ENCODE results near the gene CPZ.

CPZ gene

DNA sequence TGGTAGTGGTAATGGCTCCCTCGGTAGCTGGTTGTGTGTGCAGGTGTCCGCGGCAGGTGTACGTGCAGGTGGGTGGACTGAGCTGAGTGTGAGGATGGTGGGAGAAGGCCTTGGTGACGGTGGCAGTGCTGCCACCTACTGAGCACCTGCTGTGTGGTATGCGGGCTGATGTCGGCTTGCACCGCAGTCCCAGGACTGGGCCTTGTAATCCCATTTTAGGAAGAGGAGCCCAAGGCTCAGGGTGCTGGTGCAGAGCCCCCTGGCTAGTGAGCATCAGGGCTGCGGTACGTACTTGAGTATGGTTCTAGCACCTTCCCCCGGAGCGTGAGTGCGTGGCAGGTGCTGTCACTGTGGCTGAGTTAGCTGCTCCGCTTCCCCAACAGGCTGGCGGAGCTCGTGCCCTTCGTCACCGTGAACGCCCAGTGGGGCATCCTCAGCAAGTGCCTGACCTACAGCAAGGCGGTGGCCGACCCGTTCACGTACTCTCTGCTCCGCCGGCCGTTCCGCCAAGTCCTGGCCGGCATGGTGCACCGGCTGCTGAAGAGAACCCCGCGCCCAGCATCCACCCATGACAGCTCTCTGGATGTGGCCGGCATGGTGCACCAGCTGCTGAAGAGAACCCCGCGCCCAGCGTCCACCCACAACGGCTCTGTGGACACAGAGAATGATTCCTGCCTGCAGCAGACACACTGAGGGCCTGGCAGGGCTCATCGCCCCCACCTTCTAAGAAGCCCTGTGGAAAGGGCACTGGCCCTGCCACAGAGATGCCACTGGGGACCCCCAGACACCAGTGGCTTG, 5.7 kb upstream of the CPZ start:
- no peak for DNase-seq (ENCODE audit: low spot score)
- TF ChIP-seq, protein P1, sequence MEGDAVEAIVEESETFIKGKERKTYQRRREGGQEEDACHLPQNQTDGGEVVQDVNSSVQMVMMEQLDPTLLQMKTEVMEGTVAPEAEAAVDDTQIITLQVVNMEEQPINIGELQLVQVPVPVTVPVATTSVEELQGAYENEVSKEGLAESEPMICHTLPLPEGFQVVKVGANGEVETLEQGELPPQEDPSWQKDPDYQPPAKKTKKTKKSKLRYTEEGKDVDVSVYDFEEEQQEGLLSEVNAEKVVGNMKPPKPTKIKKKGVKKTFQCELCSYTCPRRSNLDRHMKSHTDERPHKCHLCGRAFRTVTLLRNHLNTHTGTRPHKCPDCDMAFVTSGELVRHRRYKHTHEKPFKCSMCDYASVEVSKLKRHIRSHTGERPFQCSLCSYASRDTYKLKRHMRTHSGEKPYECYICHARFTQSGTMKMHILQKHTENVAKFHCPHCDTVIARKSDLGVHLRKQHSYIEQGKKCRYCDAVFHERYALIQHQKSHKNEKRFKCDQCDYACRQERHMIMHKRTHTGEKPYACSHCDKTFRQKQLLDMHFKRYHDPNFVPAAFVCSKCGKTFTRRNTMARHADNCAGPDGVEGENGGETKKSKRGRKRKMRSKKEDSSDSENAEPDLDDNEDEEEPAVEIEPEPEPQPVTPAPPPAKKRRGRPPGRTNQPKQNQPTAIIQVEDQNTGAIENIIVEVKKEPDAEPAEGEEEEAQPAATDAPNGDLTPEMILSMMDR (IDR thresholded peaks at IDR 0.05; ENCODE audit: extremely low read depth, missing control alignments) = no peak

DNA sequence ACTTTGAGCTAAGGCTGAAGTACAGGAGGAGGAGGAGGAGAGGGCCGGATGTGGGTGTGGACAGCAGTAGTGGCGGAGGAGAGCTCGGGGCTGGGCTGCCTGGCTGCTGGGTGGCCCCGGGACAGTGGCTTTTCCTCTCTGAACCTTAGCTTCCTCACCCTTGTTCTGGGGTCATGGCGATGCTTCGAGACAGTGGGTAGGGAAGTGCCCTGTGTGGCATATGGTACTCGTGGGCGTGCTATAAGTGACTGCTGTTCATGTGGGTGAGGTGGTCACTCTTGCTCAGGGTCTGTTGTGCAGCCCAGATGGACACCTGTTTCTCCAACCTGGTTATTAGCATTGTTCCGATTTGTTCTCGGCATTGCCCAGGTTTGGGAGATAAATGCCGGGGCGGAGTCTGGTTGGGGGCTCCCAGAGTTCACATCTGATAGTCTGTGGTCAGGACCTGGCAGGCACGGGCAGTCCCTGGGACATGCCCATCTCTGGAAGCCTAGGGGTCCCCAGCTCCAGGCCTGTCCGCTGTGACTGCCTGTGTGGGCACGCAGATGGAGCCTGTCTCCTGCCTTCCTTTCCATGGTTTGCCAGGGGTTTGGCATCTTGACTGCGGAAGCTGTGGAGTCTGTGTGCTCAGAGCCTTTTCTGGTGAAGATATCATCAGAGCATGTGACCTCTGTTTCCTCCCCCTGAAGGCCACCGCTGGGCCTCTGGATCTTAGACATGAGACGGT, 4.9 kb upstream of the CPZ start:
- TF ChIP-seq, protein P1 (IDR thresholded peaks at IDR 0.05; ENCODE audit: extremely low read depth, missing control alignments) = no peak
- no peak for DNase-seq (ENCODE audit: low spot score)

DNA sequence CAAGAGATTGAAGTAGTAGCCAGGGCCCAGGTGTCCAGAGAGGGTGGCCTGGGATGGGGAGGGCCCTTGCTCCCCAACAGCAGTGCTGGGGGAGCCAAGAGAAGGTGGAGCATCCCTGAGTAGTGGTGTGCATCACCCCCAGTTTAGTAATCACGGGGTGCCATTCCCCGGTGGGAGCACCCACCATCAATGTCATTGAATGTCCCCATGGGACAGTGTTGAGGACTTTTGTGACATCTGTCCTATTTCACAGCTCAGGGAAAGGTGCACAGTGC, 4.4 kb upstream of the CPZ start:
- TF ChIP-seq, protein P1 (IDR thresholded peaks at IDR 0.05; ENCODE audit: extremely low read depth, missing control alignments) = no peak
- no peak for DNase-seq (ENCODE audit: low spot score)

DNA sequence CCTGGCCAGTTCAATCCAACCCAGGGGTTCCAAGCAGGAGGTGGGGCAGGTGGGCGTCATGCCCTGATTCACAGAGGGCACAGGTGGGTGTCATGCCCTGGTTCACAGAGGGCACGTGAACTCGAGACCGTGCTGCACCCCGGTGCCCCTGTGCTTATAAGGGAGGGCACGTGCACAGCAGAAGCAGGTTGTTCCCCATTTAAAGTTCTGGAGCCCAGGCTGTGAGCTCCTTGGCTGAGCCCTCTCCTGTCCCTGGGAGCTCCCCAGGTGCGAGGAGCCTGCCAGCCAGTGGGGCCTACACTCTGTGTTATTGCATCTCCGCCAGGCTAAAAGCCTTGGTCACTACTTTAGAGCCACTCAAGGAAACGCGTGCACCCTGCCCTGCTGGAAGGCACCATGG, 3.2 kb upstream of the CPZ start:
- no peak for DNase-seq (ENCODE audit: low spot score)
- TF ChIP-seq, protein P1 (IDR thresholded peaks at IDR 0.05; ENCODE audit: extremely low read depth, missing control alignments) = no peak

DNA sequence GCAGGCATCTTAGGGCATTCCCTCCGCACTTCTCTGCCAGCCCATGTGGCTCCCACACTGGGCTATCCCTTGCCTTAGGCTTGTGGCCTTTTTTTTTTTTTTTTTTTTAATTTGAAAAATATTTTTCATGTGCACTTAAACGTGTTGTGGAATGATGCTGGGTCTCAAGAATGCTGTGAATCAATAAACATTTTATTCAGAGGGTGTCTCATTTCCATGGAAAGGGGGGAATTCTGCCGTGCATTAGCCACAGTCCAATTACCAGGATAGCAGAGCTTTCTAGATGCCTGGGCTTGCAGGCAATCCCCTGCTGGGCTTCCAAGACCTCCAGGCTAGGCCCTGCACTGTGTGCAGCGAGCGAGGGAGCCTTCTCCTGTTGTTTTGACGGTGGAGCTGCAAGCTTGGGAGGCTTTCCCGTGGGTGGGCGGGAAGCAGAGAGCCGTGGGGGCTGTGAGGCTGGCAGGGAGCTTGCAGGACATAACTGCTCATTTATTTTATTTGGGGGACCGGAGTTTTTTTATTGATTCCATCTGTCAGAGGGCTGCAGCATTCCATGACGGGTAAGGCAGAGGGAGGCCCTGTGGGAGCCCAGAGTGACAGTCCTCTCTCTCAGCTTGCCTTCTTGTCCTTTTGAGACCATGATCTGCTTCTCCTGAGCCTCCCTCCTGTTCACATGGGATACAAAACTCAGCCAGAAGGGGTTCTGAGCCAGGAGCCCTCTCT, 2.6 kb upstream of the CPZ start:
- TF ChIP-seq, protein P1 (IDR thresholded peaks at IDR 0.05; ENCODE audit: extremely low read depth, missing control alignments) = no peak
- no peak for DNase-seq (ENCODE audit: low spot score)

DNA sequence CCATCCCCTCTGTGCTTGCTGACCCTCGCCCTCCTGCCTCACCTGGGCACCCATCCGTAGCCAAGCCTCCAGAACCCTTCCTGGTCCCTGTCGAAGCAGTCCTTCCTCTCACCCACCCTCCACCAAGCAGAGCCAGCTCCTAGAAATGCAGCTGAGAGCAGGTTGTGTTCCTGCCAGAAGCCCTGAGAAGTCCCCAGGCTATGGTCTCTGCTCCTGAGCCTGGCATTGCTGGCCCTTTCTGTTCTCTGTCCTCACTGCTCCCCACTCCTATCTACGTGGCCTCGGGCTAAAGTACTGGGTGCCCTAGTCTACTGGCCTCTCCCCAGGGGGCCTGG, 2.1 kb upstream of the CPZ start:
- TF ChIP-seq, protein P1 (IDR thresholded peaks at IDR 0.05; ENCODE audit: extremely low read depth, missing control alignments) = no peak
- no peak for DNase-seq (ENCODE audit: low spot score)

DNA sequence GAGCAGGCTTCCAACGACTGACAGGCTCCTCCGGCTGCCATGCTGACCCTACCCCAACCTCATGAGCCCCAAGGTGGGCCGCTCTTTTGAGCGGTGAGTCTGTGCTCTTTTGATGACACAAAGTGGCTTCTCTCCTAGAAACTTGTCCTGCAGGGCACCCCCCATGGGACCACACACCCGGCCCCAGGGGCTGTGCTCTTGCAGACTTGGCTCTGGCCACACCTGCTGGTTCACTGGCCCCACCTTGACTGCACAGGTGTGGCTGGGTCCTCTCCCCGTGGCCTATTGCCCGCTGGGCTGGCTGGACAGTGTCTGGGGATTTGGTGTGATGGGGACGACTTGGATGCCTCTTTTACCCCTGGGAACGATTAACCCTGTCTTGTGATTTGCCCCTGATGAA, 1.5 kb upstream of the CPZ start:
- no peak for DNase-seq (ENCODE audit: low spot score)
- TF ChIP-seq, protein P1 (IDR thresholded peaks at IDR 0.05; ENCODE audit: extremely low read depth, missing control alignments) = no peak
